C4-2B (cell line): ENCODE measurements around the gene CHCHD3.

ENCODE experiments used
- ZFX ChIP-seq: fragments of 450-650 bp; IDR thresholded peaks from 2 replicates; pipeline ENCODE4 v1.6.1; 2017
- TF ChIP-seq, protein P1 (sequence below): fragments of 450-650 bp; conservative IDR thresholded peaks from 2 replicates; pipeline ENCODE4 v1.5.1; 2017; ENCODE audit warnings: mild to moderate bottlenecking

DNA sequence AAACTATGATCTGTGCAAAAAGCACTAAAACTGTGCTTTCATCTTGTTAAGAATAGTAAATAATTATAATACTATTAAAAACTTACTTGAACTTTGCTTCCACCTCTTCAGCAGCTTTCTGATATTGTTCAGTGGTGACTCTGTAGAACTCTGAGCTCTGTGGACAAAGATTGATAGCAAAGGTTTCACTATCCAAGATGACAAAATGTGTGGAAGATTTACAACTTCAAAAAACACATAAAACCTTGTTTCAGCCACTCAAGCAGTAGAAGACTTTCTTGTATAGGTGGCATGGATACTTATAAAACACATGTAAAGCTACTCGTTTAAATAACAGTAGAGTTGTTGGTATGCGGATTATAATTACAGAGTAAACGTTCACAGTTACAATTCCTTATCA lies 243.6 kb downstream of the CHCHD3 start:
- TF ChIP-seq, protein P1, sequence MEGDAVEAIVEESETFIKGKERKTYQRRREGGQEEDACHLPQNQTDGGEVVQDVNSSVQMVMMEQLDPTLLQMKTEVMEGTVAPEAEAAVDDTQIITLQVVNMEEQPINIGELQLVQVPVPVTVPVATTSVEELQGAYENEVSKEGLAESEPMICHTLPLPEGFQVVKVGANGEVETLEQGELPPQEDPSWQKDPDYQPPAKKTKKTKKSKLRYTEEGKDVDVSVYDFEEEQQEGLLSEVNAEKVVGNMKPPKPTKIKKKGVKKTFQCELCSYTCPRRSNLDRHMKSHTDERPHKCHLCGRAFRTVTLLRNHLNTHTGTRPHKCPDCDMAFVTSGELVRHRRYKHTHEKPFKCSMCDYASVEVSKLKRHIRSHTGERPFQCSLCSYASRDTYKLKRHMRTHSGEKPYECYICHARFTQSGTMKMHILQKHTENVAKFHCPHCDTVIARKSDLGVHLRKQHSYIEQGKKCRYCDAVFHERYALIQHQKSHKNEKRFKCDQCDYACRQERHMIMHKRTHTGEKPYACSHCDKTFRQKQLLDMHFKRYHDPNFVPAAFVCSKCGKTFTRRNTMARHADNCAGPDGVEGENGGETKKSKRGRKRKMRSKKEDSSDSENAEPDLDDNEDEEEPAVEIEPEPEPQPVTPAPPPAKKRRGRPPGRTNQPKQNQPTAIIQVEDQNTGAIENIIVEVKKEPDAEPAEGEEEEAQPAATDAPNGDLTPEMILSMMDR, result no peak
- TF ChIP-seq ZFX, result no peak
